Stimulated activated CD8-positive, alpha-beta memory T cell treated with anti-CD3 and anti-CD28 coated beads, Interleukin-7, amount 100 ng/mL, for 4 hours (primary cell): Measurements from ENCODE around the gene PSMB2.

Experiments used
- DNase-seq, 2 donors: peaks; one replicate each; pipeline ENCODE4 v3.0.0-alpha.2; 2020; ENCODE audit warnings: low read depth in 2 of 2

The PSMB2 gene

DNA sequence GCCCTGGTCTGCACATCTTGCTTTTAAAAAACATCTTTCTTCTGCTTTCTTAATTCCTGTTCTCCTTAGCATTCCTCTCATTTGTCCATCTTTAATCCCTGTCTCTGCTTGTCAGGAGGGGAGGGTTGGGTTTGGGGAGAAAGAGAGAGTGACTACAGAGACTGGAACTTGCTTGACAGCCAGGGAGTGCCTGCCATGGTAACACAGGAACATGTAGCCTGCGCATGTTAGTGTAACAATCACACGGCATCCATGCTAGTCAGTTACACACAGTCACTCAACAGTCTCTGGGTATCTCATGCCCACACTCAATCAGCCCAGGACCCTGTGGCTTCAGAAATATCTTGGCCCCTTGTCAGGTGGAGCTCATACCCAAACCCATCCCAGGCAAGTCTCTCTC lies 69.0 kb downstream of the PSMB2 start:
- DNase-seq, result no peak

DNA sequence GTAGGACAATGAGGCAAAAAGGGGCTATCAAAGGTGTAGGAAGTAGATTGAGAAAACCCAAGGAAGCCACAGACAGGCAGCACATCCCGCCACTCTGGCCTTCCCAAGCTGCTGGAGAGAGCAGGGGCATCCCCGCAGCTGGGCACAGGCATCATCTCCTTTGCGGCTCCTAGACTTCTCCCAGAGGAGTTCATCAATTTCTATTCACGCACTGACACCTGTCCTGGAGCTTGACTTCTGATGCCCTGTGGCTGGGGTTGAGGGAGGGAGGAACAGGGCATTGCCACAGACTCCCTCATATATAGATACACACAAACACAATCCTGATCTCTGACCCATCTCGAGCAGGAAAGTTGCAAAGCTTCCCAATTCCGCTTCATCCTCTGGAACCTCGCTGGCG lies 70.1 kb downstream of the PSMB2 start:
- DNase-seq, result no peak

DNA sequence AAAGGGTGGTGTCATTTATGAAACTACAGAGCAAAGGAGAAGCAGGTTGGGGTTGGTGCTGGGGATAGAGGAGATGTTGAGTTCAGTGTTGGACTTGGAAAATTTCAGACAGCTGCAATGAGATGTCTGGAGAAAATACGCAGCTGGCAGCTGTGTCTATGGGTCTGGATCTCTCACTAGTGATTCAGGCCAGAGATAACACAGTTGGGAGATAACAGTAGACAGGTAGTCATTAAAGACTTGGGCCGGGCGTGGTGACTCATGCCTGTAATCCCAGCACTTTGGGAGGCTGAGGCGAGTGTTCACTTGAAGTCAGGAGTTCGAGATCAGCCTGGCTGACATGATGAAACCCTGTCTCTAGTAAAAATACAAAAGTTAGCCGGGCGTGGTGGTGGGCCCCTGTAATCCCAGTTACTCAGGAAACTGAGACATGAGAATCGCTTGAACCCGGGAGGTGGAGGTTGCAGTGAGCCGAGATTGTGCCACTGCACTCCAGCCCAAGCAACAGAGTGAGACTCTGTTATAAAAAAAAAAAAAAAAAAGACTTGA lies 70.7 kb downstream of the PSMB2 start:
- DNase-seq, result no peak

DNA sequence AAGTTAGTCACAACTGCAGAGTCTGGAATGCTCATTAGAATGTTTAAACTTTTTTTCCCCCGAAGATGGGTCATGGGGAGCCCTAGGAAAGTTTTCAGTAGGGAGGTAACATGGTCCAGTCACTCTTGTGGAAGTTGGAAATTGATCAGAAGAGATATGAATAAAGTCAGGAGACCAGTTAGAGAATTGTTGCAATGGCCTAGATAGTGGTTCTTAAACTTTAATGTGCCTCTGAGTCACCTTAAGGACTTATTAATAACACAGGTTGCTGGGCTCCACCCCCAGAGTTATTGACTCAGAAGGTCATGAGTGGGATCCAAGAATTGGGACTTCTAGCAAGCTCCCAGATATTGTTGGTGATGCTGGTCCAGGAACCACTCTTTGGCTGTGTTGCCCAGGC lies 71.4 kb downstream of the PSMB2 start:
- no peak for DNase-seq

DNA sequence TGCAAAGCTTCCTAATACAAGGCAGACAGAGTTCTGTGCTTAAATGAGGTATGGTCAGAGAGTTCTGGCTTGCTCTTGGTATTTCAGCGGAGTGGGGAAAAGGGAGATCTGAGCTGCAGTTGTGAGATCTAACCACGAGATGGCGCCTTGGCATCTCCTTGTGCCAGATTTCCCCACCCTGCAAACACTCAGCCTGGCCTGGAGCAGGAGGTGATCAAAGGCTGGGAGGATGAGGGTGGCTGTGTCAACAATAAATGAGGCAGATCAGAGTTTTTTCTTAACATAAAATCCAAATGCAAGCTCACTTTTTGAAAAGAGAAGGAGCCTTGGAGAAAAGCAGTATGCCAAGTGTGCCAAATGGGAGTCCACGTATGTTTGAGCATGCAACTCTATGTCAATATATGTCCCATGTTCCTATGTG lies 72.3 kb downstream of the PSMB2 start:
- peak; percentile 38 to 45 for DNase-seq

DNA sequence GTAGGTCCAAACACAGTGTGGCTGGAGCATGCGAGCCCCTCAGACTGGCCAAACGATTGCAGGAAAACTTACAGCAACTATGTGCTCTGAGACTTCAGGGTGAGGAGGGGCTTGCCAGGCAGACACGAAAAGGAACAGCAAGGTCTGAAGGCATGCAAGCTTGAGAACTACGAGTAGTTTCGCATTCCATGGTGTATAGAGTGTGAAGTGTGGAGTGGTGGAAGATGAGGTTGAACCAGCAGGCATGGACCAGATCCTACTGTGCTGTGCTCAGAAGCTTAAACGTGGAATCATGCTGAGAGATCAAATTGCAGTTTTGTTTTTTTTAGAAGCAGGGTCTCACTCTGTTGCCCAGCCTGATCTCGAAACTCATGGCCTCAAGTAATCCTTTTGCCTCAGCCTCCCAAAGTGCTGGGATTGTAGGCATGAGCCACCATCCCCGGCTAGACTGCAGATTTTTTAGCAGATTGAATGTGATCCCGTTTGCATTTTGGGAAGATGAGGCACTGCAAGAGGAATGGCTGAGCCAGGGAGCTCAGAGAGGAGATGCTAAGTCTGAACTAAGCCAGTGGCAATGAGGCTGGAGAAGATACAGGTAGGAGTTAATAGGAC lies 73.3 kb downstream of the PSMB2 start:
- no peak for DNase-seq

DNA sequence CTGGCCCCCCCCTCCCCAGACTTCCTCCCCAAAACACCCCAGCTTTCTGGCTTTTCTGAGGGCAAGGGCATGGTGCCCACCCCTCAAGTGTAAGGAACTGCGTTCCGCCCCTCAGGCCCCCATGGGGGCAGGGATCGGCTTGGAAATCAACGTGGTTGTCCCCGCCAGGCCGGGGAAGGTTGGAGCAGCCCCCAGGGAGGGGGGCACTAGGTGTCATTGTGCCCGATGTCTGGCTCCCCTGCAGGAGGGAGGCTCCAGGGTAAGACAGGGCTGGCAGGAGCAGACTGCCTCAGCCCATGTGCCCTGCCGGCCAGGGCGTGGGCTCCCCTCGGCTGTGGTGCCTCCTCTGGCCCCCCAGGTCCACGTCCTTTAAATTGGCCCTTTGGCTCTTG lies 75.6 kb downstream of the PSMB2 start:
- no peak for DNase-seq

DNA sequence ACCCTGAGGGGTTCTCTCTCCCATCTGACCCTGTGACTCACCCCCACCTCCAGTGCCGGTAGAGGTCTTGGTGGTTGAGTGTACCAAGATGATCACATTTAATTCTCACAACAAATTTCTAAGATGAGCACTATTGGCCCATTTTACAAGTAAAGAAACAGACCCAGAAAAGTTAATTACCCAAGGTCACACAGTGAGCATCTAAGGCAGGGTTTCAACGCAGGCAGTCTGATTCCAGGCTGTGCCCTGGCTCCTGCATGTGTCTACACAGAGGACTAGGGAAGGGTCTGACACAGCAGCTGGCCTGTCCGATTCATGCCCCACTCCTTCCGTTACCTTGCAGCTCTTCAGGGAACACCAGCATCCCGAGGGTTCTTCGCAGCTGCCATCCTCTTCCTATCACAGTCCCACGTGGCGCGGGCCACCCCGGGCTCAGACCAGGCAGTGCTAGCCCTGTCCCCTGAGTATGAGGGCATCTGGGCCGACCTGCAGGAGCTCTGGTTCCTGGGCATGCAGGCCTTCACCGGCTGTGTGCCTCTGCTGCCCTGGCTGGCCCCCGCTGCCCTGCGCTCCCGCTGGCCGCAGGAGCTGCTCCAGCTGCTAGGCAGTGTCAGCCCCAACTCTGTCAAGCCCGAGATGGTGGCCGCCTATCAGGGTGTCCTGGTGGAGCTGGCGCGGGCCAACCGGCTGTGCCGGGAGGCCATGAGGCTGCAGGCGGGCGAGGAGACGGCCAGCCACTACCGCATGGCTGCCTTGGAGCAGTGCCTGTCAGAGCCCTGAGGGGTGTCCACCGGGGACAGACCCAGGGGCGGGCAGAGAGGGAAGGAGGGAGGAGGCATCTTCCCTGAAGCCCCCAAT lies 76.2 kb downstream of the PSMB2 start:
- DNase-seq, result no peak

DNA sequence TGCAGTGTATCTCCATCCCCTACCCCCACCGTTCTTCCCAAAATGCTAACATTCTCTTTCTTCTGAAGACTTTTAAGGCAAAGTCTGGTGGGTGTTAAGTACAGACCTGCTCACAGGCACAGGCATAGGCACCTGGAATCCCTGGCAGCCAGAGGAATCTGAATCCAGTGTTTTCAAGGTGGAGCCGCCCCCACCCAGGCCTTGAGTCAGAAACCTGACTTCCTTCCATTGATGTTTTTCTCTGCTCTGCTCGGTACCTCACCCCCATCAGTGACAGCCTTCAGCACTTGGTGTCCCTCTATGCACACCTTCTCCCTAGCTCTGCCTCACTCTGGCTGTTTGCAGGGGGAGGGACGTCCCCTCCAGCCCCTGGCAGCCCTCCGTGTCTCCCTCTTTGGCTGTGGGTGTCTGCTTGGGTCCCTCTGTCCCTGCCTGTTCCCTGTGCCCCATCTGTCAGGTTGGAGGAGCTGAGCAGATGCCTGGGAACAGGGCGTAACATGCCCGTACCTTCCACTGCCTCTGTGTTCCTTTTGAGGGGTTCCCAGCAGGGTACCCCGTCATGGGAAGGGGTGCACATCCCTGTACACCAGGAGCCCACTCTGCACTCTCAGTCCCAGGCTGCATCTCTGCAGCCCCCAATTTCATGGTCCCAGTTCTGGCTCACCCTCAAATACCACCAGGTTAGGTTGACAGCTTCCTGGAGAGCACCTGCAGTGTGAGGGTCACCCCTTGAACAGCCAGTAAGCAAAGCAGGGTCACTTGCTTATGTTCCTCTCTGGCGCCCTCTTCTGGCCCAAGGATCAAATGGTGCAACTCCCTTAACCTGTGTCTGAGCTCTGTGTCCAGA lies 77.1 kb downstream of the PSMB2 start:
- peak; percentile 55 to 68 for DNase-seq

DNA sequence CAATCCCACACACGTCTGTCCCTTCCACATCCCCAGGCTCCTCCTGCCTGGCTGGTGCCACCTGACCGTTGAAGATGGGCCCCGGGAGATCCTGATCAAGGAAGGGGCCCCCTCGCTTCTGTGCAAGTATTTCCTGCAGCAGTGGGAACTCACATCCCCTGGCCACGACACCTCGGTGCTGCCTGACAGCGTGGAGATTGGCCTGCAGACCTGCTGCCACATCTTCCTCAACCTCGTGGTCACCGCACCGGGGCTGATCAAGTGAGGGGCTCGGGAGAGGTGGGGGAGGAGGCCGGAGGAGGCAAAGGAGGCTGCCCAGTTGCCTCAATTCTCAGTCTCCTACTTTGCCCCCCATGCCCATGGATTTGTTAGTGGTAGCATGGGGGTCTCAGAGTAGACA lies 78.2 kb downstream of the PSMB2 start:
- DNase-seq, result no peak

DNA sequence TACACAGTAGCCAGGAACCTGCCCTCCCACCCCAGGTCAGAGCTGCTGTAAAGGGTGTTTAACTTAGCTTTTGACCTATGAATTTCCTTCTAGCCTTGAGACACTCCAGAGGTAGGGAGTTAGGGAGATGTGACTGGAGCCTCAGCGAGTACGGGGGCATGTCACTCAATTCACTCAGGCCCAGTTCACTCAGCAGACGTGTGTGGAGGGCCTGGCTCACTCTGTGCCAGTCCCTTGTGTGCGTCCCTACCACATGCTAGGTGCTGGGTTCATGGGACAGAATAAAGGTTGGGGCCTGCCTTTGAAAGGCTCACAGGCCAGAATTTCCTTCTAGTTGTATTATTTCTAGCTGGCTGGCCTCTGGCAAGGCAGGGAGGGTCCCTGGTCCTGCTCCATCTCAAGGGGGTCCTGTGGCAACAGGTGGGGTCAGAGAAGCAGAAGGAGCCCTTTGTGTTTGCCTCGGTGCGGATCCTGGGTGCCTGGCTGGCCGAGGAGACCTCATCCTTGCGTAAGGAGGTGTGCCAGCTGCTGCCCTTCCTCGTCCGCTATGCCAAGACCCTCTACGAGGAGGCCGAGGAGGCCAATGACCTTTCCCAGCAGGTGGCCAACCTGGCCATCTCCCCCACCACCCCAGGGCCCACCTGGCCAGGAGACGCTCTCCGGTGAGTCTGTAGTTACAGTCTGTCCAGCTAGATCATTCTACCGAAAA lies 79.2 kb downstream of the PSMB2 start:
- DNase-seq, result no peak

DNA sequence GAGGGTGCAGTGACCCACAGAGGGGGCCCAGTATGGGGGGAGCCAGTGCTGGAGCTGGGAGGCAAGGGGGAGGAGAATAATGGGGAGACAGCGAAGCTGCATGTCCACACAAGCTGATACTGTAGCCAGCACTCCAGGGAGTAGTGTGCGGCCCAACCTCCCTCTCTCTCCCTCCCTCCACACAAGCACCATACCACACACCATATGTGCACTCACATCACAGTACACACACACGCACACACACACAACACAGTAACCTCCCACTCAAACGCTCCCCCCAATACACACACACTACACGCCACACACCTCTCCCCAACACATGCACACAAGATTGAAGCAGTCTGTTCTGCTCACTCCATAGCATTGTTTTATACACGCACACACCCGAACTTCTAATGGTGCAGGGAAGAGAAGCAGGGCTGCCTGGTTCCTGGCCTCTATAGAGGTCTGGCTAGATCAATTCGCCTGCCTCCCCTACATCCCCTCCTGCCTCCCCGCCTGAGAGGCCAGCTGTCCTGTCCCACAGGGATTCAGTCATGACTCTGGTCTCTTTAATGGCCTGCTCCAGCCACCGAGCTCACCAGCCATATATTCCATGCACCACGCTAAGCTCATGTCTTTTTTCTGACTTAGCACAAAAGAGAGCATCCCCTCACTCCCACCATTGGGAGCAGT lies 79.9 kb downstream of the PSMB2 start:
- DNase-seq, result no peak

DNA sequence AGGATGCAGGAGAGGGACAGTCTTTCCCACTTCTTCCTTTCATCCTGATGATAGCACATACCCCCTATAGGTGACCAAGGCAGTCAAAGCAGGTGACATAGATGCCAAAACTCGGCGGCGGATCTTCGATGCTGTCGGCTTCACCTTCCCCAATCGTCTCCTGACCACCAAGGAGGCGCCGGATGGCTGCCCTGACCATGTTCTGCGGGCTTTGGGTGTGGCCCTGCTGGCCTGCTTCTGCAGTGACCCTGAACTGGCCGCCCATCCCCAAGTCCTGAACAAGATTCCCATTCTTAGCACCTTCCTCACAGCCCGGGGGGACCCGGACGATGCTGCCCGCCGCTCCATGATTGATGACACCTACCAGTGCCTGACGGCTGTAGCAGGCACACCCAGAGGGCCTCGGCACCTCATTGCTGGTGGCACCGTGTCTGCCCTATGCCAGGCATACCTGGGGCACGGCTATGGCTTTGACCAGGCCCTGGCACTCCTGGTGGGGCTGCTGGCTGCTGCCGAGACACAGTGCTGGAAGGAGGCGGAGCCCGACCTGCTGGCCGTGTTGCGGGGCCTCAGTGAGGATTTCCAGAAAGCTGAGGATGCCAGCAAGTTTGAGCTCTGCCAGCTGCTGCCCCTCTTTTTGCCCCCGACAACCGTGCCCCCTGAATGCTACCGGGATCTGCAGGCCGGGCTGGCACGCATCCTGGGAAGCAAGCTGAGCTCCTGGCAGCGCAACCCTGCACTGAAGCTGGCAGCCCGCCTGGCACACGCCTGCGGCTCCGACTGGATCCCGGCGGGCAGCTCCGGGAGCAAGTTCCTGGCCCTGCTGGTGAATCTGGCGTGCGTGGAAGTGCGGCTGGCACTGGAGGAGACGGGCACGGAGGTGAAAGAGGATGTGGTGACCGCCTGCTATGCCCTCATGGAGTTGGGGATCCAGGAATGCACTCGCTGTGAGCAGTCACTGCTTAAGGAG lies 80.8 kb downstream of the PSMB2 start:
- DNase-seq, result no peak

DNA sequence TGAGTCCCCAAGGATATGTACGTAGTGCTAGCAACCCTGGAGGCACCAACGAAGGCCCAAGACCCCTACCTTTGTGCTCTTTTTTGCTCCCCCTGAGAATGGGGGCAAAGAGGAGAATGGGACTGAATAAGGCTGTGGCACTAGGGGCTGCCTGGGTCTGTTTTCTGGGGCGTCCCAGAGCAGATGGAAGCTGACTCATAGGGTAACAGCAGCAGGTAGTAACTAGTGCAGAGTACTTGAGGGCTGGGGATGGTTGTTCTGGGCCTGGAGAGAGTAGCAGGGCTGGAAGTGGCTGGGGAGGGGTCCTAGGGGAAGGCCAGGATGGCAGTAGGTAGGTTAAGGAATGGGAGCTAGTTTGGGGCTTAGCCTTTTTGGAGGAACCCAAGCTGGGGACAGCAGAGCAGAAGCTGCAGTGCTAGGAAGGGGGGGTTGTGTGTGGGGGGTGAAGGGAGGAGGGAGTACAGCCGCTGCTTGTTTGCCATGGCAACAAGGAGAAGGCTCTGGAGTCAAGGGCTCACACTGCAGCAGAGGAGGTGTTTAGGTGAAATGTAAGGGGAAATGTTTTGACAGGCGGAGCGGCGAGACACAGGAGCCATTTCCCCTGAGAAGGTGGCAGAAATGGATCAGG lies 81.9 kb downstream of the PSMB2 start:
- DNase-seq, result no peak

DNA sequence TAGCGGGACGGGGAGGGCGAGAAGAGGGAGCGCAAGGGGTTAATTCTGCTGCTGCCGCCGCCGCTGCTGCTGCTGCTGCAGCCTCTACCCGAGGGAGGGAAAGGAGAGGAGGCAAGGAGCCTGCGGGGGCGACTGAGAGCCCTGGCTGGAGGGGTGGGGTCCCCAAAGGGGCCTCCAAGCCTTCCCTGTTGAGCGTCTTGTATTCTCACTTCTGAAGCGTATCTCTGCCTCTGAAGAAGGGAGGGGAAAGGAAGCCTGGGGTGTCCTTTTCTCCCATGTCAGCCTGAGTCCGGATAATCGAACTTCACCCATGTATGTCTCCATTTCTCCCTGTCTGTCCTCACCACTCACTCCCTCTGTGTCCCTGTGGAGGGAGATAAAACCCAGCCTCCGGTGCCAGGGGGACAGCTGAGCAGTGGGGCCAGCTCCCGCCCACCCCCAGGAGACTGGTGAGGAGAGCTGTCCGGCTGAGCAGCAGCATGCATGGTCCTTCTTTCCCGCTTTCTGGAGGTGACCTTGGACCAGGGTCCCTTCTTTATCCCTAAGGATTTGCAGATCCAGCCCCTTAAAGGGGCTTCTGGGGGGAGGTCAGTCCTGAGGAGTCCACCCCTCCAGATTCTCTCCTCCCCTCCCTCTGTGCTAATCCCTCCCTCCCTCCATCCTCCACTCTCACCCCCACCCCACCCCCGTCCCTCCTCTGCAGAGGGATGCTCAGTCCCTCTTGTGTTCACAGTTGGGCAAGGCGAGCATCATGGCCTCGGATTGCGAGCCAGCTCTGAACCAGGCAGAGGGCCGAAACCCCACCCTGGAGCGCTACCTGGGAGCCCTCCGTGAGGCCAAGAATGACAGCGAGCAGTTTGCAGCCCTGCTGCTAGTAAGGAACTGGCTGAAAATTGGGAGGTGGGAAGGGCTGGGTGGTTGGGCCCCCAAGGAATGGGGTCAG lies 82.7 kb downstream of the PSMB2 start:
- DNase-seq, result no peak

DNA sequence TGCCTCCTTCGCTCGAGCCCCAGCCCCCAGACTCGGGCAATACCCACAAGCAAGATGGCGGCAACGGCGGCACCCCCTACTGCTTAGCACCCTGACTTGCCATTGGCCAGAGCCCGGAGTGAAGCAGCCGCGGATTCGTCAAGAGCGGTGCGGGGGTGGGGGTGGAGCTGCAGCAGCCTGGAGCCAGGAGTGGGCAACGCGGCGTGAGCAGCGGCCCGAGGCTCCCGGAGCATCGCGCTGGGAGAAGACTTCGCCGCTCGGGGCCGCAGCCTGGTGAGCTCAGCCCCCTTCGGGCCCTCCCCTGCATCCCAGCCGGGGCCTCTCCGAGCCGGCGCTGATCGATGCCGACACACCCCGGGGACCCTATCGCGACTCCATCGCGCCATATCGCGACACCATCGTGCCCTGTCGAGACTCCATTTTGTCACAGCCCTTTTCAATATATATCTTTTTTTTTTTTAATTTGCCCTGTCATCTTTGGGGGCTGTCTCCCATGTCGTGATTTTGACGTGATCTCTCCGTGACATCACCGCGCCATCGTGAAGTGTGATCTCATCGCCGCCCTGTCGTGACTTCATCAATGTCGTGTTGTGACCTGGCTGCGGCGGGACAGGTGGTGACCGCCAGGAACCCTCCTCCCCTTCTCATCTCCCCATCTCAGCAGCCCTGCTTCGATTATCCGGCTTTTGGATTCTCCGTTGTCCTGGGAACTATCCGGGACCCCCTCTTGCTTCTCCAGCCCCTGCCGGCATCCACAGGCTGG lies 83.5 kb downstream of the PSMB2 start, which contains the start of gene NCDN:
Gene NCDN, plus strand, starts transcription at position 189 of the 763 bp plus-strand sequence. Its CDS starts 392 bp downstream, at position 581.
- DNase-seq, result peak; percentile 95 to 96

DNA sequence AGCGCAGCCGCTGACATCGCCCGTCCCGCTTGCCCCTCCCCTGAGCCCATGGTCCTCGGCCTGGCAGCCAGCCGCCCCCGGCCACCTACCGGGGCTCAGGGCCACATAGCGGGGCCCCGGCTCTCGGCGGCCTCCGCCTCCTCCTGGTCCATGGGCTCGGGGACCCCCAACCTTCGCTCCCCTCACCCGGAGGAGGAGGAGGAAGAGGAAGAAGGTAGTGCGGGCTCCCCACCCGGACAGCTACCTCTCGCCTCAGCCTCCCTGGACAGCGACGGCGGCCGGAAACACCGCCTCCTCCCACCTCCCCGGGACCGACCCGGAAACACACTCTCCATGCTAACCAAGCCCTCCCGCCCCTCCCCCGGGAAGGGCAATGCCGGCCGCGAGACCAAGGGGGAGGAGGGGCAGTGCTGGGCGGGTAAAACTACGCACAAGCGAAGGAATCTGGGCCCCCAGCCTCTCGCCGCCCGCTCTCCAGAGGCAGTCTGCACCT lies 84.2 kb downstream of the PSMB2 start, which contains the start of gene KIAA0319L:
Gene KIAA0319L, minus strand, starts transcription at position 286 of the 493 bp plus-strand sequence. CDS start 2,912 bp downstream, outside the sequence.
- peak in 1 of 2 donors; percentile 67 for DNase-seq
